Right renal cortex interstitium (tissue), 3 donors: Measurements from ENCODE around the gene FOXJ3. TPM values are rescaled to one million over a fixed set of nuclear protein-coding genes. Genes with fewer than 3 reads are reported as not detected.

ENCODE experiments used
- DNase-seq, 3 donors: peaks; one replicate each; pipeline ENCODE4 v3.0.0-alpha.2; 2013; ENCODE audit warnings: low read depth in 3 of 3, low spot score in 2 of 3
- polyA plus RNA-seq, 3 donors: library from polyadenylated mRNA; unstranded; fragments of 120-200 nt; gene quantifications; one replicate each; pipeline ENCODE4 v1.2.1, GENCODE V29; 2013; ENCODE audit not compliant: insufficient read length in 3 of 3

Gene FOXJ3
- polyA plus RNA-seq, 3 donors, result 40.0 to 41.4 (median 40.9) TPM

GRCh38 chr1:42312576-42313212 is 22.3 kb downstream of the FOXJ3 start:
- DNase-seq, result no peak

- no peak for DNase-seq
Observed at GRCh38 chr1:42311897-42312296, 23.1 kb downstream of the FOXJ3 start.

GRCh38 chr1:42311138-42311537 is 23.9 kb downstream of the FOXJ3 start:
- no peak for DNase-seq

GRCh38 chr1:42306977-42307376 is 28.1 kb downstream of the FOXJ3 start:
- DNase-seq, result no peak

GRCh38 chr1:42305639-42306038 is 29.4 kb downstream of the FOXJ3 start:
- no peak for DNase-seq

GRCh38 chr1:42302034-42302433 is 33.0 kb downstream of the FOXJ3 start:
- no peak for DNase-seq

- DNase-seq, result no peak
Observed at GRCh38 chr1:42298520-42298919, 36.5 kb downstream of the FOXJ3 start.

- DNase-seq, result no peak
Observed at GRCh38 chr1:42295816-42296215, 39.2 kb downstream of the FOXJ3 start.

- DNase-seq, result no peak
Observed at GRCh38 chr1:42290130-42290529, 44.9 kb downstream of the FOXJ3 start.

- no peak for DNase-seq
Observed at GRCh38 chr1:42288311-42288985, 46.6 kb downstream of the FOXJ3 start.

- DNase-seq, result no peak
Observed at GRCh38 chr1:42282867-42283583, 52.0 kb downstream of the FOXJ3 start.

- no peak for DNase-seq
Observed at GRCh38 chr1:42282024-42282579, 52.9 kb downstream of the FOXJ3 start.

- no peak for DNase-seq
Observed at GRCh38 chr1:42280821-42281220, 54.2 kb downstream of the FOXJ3 start.

- no peak for DNase-seq
Observed at GRCh38 chr1:42279055-42279454, 56.0 kb downstream of the FOXJ3 start.

- no peak for DNase-seq
Observed at GRCh38 chr1:42272920-42273319, 62.1 kb downstream of the FOXJ3 start.

GRCh38 chr1:42267904-42268303 is 67.1 kb downstream of the FOXJ3 start:
- no peak for DNase-seq

- no peak for DNase-seq
Observed at GRCh38 chr1:42266253-42267135, 68.5 kb downstream of the FOXJ3 start.

GRCh38 chr1:42264511-42265190 is 70.4 kb downstream of the FOXJ3 start:
- no peak for DNase-seq

GRCh38 chr1:42263019-42263418 is 72.0 kb downstream of the FOXJ3 start:
- DNase-seq, result no peak
